Erythroblast (primary cell): ENCODE data around the gene UBTFL1.

Source experiments
- GATA1 ChIP-seq: IDR thresholded peaks from 2 replicates; pipeline ENCODE4 v1.6.1; 2011; ENCODE audit warnings: low read depth, mild to moderate bottlenecking, control low read depth, low read length, moderate library complexity
- POLR2A ChIP-seq: IDR thresholded peaks from 2 replicates; pipeline ENCODE4 v1.6.1; 2011; ENCODE audit warnings: mild to moderate bottlenecking, low read length

GRCh38 chr11:90113541-90113940, 27.8 kb downstream of the UBTFL1 start:
- TF ChIP-seq POLR2A (no peak), GATA1 (no peak)
